HCT116 (cell line): ENCODE measurements around the gene CLDN14. TPM values are rescaled to one million over a fixed set of nuclear protein-coding genes. Genes with fewer than 3 reads are reported as not detected.

Experiments used
- ATAC-seq: fragments of 200-7000 bp; cut with Tn5 transposase; 2 replicates; pipeline ENCODE4 v1.9.1; 2020; ENCODE audit warnings: mild to moderate bottlenecking, moderate library complexity
- BruUV-seq: library from RNA; stranded (reverse); fragments of 400-500 nt; replicated peaks from 2 replicates; lab custom pipeline; 2021; lab: Mats Ljungman, UMichigan
- CTCF ChIA-PET: fragments of 300-600 bp; sonication (Branson Sonifier 250); formaldehyde crosslinking; loops from one replicate; lab custom pipeline; 2021; ENCODE audit warnings: antibody characterized with exemption; lab: Charles Lee
- POLR2A ChIA-PET: fragments of 300-600, 350-600 bp; sonication (Branson Sonifier 250); formaldehyde crosslinking; loops from one replicate; lab custom pipeline; 2021; ENCODE audit warnings: antibody characterized with exemption; lab: Charles Lee
- RAD21 ChIA-PET, 2 experiments: fragments of 300-600 bp; sonication (Branson Sonifier 250); formaldehyde crosslinking; loops; one replicate each; lab custom pipeline; 2023; ENCODE audit warnings: low total read pairs in 2 of 2; ENCODE audit not compliant: uncharacterized antibody in 2 of 2, unreplicated experiment in 2 of 2, low non-redundant PET in 1 of 2; lab: Charles Lee
- DNase-seq: peaks from one replicate; pipeline ENCODE4 v3.0.0-alpha.2; 2010; ENCODE audit warnings: low read depth, low spot score
- H2AFZ ChIP-seq: fragments of 200-600 bp; shearing (Covaris generic), sonication (generic); 2 replicates; pipeline ENCODE4 v1.6.1; 2017; ENCODE audit warnings: low read depth, mixed run types, mixed read lengths, antibody characterized with exemption, low read length; ENCODE audit not compliant: poor library complexity, severe bottlenecking
- H3K27ac ChIP-seq: 2 replicates; pipeline ENCODE4 v1.5.1; 2012; ENCODE audit warnings: low read depth, low read length
- H3K27me3 ChIP-seq: fragments of 200-600 bp; sonication (generic); 2 replicates; pipeline ENCODE4 v1.6.1; 2016; ENCODE audit warnings: mixed run types, low read length, mixed read lengths; ENCODE audit not compliant: insufficient read depth
- H3K36me3 ChIP-seq, 2 experiments: fragments of 200-500 bp in 1 of 2; fragments of 200-600 bp in 1 of 2; sonication (Bioruptor generic) in 1 of 2; sonication (generic) in 1 of 2; 2 replicates each; pipeline versions ENCODE4 v1.5.1 to v1.6.1; 2014 to 2016; ENCODE audit warnings: low read length in 2 of 2, inconsistent platforms in 1 of 2, mixed read lengths in 1 of 2, mixed run types in 1 of 2; ENCODE audit not compliant: insufficient read depth in 2 of 2, control insufficient read depth in 1 of 2
- H3K4me1 ChIP-seq, 2 experiments: fragments of 200-600 bp in 1 of 2; sonication (generic) in 1 of 2; 2 replicates each; pipeline versions ENCODE4 v1.5.1 to v1.6.1; 2012 to 2017; ENCODE audit warnings: low read length in 2 of 2, inconsistent platforms in 1 of 2, mild to moderate bottlenecking in 1 of 2, mixed read lengths in 1 of 2, mixed run types in 1 of 2, moderate library complexity in 1 of 2; ENCODE audit not compliant: insufficient read depth in 2 of 2, control insufficient read depth in 1 of 2
- H3K4me2 ChIP-seq: fragments of 200-600 bp; sonication (generic); 2 replicates; pipeline ENCODE4 v1.6.1; 2017; ENCODE audit warnings: mixed run types, low read length, mixed read lengths
- H3K4me3 ChIP-seq, 2 experiments: fragments of 200-600 bp in 1 of 2; sonication (generic) in 1 of 2; replicated peaks in 1 of 2; 2 replicates each; pipeline ENCODE4 v1.5.1; 2011 to 2016; ENCODE audit warnings: low read length in 2 of 2, control low read depth in 1 of 2, low read depth in 1 of 2, mild to moderate bottlenecking in 1 of 2, mixed read lengths in 1 of 2, mixed run types in 1 of 2
- H3K79me2 ChIP-seq: fragments of 200-600 bp; sonication (generic); 2 replicates; pipeline ENCODE4 v1.6.1; 2017; ENCODE audit warnings: mild to moderate bottlenecking, mixed run types, low read length, moderate library complexity, mixed read lengths; ENCODE audit not compliant: insufficient read depth
- H3K9ac ChIP-seq: fragments of 200-600 bp; sonication (generic); 2 replicates; pipeline ENCODE4 v1.6.1; 2016; ENCODE audit warnings: low read length, mixed read lengths
- H3K9me2 ChIP-seq: fragments of 200-600 bp; sonication (generic), shearing (Covaris generic); 2 replicates; pipeline ENCODE4 v1.6.1; 2017; ENCODE audit warnings: mixed run types, mild to moderate bottlenecking, moderate library complexity; ENCODE audit not compliant: insufficient read depth
- H3K9me3 ChIP-seq, 2 experiments: fragments of 200-500 bp in 1 of 2; fragments of 200-600 bp in 1 of 2; sonication (Bioruptor generic) in 1 of 2; sonication (generic) in 1 of 2; 2 replicates each; pipeline ENCODE4 v1.6.1; 2014 to 2017; ENCODE audit warnings: low read length in 2 of 2, mixed read lengths in 2 of 2, inconsistent platforms in 1 of 2, low read depth in 1 of 2, mild to moderate bottlenecking in 1 of 2, mixed run types in 1 of 2, moderate library complexity in 1 of 2; ENCODE audit not compliant: control insufficient read depth in 1 of 2, insufficient read depth in 1 of 2
- H4K20me1 ChIP-seq: fragments of 200-600 bp; sonication (generic), shearing (Covaris generic); 2 replicates; pipeline ENCODE4 v1.6.1; 2017; ENCODE audit warnings: mixed run types, mild to moderate bottlenecking, moderate library complexity; ENCODE audit not compliant: insufficient read depth
- CEBPB ChIP-seq: IDR thresholded peaks from 2 replicates; pipeline ENCODE4 v1.6.1; 2012; ENCODE audit warnings: low read depth
- CTCF ChIP-seq, 3 experiments: fragments of 200-600 bp in 1 of 3; sonication (generic) in 1 of 3; IDR thresholded peaks in 2 of 3; conservative IDR thresholded peaks in 1 of 3; 2 replicates each; pipeline ENCODE4 v1.5.1; 2012 to 2017; ENCODE audit warnings: low read depth in 2 of 3, low read length in 2 of 3, antibody characterized with exemption in 1 of 3, borderline replicate concordance in 1 of 3, control low read depth in 1 of 3, mild to moderate bottlenecking in 1 of 3, mixed read lengths in 1 of 3, mixed run types in 1 of 3, moderate library complexity in 1 of 3; ENCODE audit not compliant: insufficient read depth in 1 of 3
- EGR1 ChIP-seq: IDR thresholded peaks from 2 replicates; pipeline ENCODE4 v1.6.1; 2012; ENCODE audit warnings: low read depth
- FOSL1 ChIP-seq: IDR thresholded peaks from 2 replicates; pipeline ENCODE4 v1.6.1; 2012; ENCODE audit warnings: low read depth
- JUND ChIP-seq: IDR thresholded peaks from 2 replicates; pipeline ENCODE4 v1.6.1; 2012
- RAD21 ChIP-seq: IDR thresholded peaks from 2 replicates; pipeline ENCODE4 v1.6.1; 2012; ENCODE audit warnings: low read depth, mild to moderate bottlenecking
- SP1 ChIP-seq: IDR thresholded peaks from 2 replicates; pipeline ENCODE4 v1.6.1; 2012; ENCODE audit warnings: low read depth
- TCF7L2 ChIP-seq: IDR thresholded peaks from 2 replicates; pipeline ENCODE4 v1.7.0; 2011; ENCODE audit warnings: borderline replicate concordance, inconsistent platforms; ENCODE audit not compliant: insufficient read depth, insufficient read length; ENCODE audit errors: extremely low read depth
- ZFX ChIP-seq: fragments of 450-650 bp; IDR thresholded peaks from 2 replicates; pipeline ENCODE4 v1.6.1; 2017
- intact Hi-C: fragments of 100-400 bp; cut with micrococcal nuclease; formaldehyde crosslinking; loops from 2 replicates; pipeline ENCODE4 v1.10.0; 2022
- total RNA-seq: library from RNA; stranded (reverse); gene quantifications from one replicate; pipeline ENCODE4 v1.2.1, GENCODE V29; 2021; ENCODE audit not compliant: unreplicated experiment
- TF ChIP-seq, protein P1 (sequence below): IDR thresholded peaks from 2 replicates; pipeline ENCODE4 v1.6.1; 2012

Gene CLDN14
- total RNA-seq, 1 experiment from 2014 or later = not detected

- no peak for ATAC-seq
- intact Hi-C loops = no loop called here
Observed at GRCh38 chr21:36527317-36527716, 47.4 kb upstream of the CLDN14 start.

More at GRCh38 chr21:36527317-36527716, 47.4 kb upstream of the CLDN14 start:
- no peak overlapping the region for H3K27ac ChIP-seq
- H3K4me2 ChIP-seq = no peak overlapping the region
- no peaks in the 10 kb centered on the region for H3K36me3 ChIP-seq
- TF ChIP-seq TCF7L2 (no peak), FOSL1 (no peak), CEBPB (no peak), JUND (no peak), EGR1 (no peak), CTCF (IDR thresholded peaks at IDR 0.05 in 2 of 3, conservative IDR thresholded peaks at IDR 0.05 in 1 of 3; ENCODE audit: borderline replicate concordance in 1 of 3, insufficient read depth in 1 of 3, low read depth in 2 of 3, low read length in 2 of 3) (no peak), RAD21 (no peak), ZFX (no peak), SP1 (no peak)
- TF ChIP-seq, protein P1, sequence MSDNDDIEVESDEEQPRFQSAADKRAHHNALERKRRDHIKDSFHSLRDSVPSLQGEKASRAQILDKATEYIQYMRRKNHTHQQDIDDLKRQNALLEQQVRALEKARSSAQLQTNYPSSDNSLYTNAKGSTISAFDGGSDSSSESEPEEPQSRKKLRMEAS = no peak
- DNase-seq = no peak
- ChIA-PET CTCF (no interaction called here), POLR2A (no interaction called here), RAD21 (no interaction called here)
- H3K4me3 ChIP-seq = no peak overlapping the region
- H3K9me3 ChIP-seq = no peaks in the 10 kb centered on the region
- H3K9me2 ChIP-seq = no peaks in the 10 kb centered on the region
- H3K9ac ChIP-seq = no peak overlapping the region
- no peaks in the 10 kb centered on the region for H3K4me1 ChIP-seq
- H3K79me2 ChIP-seq = no peaks in the 10 kb centered on the region
- no TSS peak for BruUV-seq
- no peaks in the 10 kb centered on the region; the same call in 1 of the 2 replicates for H3K27me3 ChIP-seq
- H2AFZ ChIP-seq = no peak overlapping the region
- H4K20me1 ChIP-seq = no peaks in the 10 kb centered on the region
